SU-DHL-6 (cell line): ENCODE measurements around the gene CPED1.

Experiments used
- CTCF ChIP-seq: fragments of 200-600 bp; sonication (generic); IDR thresholded peaks from one replicate; pipeline ENCODE4 v1.5.1; 2017; ENCODE audit warnings: antibody characterized with exemption, mild to moderate bottlenecking, low read length, moderate library complexity; ENCODE audit not compliant: insufficient read depth, poor library complexity, severe bottlenecking
- EZH2phosphoT487 ChIP-seq: fragments of 200-600 bp; sonication (generic), shearing (Covaris generic); conservative IDR thresholded peaks from 2 replicates; pipeline ENCODE4 v1.6.1; 2018; ENCODE audit warnings: mild to moderate bottlenecking, antibody characterized with exemption, low read length, moderate library complexity, mixed read lengths

DNA sequence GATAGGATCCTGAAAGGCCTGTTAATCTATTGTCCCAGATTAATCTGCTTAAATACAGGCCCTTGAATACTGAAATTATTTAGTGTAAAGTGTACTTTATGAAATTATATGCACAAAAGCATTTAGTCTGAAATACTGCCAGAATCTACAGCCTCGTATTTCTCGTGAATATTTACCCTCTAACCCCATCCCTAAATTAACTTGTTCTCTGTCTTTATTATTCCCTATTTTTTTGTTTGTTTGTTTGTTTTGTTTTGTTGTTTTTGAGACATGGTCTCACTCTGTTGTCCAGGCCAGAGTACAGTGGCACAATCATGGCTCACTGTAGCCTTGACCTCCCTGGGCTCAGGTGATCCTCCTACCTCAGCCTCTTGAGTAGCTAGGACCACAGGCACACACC is 2.7 kb upstream of the CPED1 start:
- TF ChIP-seq CTCF (no peak), EZH2phosphoT487 (no peak)
